ENCODE results near the gene METTL4.

DNA sequence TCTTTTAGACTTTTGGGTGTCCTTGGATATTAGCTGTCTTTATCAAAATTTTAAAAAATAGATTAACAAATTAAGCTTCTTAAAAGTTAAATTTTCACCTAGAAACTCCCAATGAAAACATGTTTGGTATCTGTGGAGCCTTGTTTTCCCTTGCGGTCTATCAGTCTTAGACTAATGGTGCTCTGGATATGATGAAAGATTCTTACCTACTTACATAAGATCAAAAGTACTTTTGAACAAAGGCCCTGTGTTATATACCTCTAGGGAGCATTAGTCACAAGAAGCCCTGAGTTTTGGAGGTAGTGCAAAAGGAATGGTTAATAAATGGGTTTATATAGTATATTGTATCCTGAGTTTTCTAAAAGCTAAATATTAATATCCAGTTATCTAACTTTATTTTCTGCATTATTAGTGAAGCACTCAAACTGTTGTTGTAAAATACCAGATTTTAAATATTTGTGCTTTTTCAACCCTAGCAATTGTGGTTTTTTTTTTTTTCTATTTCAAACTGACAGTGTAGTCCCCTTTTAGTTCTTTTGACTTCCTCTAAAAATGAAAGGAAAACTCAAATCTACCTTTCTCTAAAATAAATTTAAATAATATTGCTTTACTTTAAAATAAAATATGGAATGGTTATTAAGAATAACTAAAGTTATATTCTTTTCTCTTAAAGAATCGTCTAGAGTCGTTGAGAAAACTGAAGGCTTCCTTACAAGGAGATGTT is 18.2 kb upstream of the METTL4 start:
- TF ChIP-seq, protein P1, sequence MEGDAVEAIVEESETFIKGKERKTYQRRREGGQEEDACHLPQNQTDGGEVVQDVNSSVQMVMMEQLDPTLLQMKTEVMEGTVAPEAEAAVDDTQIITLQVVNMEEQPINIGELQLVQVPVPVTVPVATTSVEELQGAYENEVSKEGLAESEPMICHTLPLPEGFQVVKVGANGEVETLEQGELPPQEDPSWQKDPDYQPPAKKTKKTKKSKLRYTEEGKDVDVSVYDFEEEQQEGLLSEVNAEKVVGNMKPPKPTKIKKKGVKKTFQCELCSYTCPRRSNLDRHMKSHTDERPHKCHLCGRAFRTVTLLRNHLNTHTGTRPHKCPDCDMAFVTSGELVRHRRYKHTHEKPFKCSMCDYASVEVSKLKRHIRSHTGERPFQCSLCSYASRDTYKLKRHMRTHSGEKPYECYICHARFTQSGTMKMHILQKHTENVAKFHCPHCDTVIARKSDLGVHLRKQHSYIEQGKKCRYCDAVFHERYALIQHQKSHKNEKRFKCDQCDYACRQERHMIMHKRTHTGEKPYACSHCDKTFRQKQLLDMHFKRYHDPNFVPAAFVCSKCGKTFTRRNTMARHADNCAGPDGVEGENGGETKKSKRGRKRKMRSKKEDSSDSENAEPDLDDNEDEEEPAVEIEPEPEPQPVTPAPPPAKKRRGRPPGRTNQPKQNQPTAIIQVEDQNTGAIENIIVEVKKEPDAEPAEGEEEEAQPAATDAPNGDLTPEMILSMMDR (IDR thresholded peaks at IDR 0.05; ENCODE audit: insufficient read depth, low read depth, low read length), result no peak
- no peak for TF ChIP-seq EZH2 (IDR thresholded peaks at IDR 0.05; ENCODE audit: insufficient read depth, low read length)

Measured in astrocyte (in vitro differentiated cells and primary cell).